MM.1S (cell line): Measurements from ENCODE around the gene EIF5.

Experiments used
- DNase-seq: peaks from one replicate; pipeline ENCODE4 v3.0.0-alpha.2; 2015
- H2AFZ ChIP-seq: fragments of 300-600 bp; sonication (generic); 2 replicates; pipeline ENCODE4 v1.6.0; 2016; ENCODE audit warnings: antibody characterized with exemption, low read length
- H3F3A ChIP-seq: fragments of 300-600 bp; sonication (generic); 2 replicates; pipeline ENCODE4 v1.6.1; 2016; ENCODE audit warnings: mild to moderate bottlenecking, antibody characterized with exemption, low read length, moderate library complexity, mixed read lengths; ENCODE audit not compliant: insufficient read depth
- H3K27ac ChIP-seq: fragments of 300-600 bp; sonication (generic); 2 replicates; pipeline ENCODE4 v1.5.1; 2016; ENCODE audit warnings: mild to moderate bottlenecking, low read length
- H3K27me3 ChIP-seq: fragments of 300-600 bp; sonication (generic); replicated peaks from 2 replicates; pipeline ENCODE4 v1.6.0; 2016; ENCODE audit warnings: low read length; ENCODE audit not compliant: insufficient read depth
- H3K36me3 ChIP-seq: fragments of 300-600 bp; sonication (generic); replicated peaks from 2 replicates; pipeline ENCODE4 v1.6.1; 2016; ENCODE audit warnings: mild to moderate bottlenecking, low read length, mixed read lengths; ENCODE audit not compliant: insufficient read depth
- H3K4me1 ChIP-seq: fragments of 300-600 bp; sonication (generic); 2 replicates; pipeline ENCODE4 v1.6.1; 2016; ENCODE audit warnings: low read length, mixed read lengths
- H3K4me2 ChIP-seq: fragments of 300-600 bp; sonication (generic); 2 replicates; pipeline ENCODE4 v1.6.0; 2016; ENCODE audit warnings: low read depth, low read length
- H3K4me3 ChIP-seq: fragments of 300-600 bp; sonication (generic); 2 replicates; pipeline ENCODE4 v1.5.1; 2016; ENCODE audit warnings: low read length, mixed read lengths
- H3K79me2 ChIP-seq: fragments of 300-600 bp; sonication (generic); 2 replicates; pipeline ENCODE4 v1.6.1; 2016; ENCODE audit warnings: mixed run types, low read length, mixed read lengths
- H3K9ac ChIP-seq: fragments of 300-600 bp; sonication (generic); 2 replicates; pipeline ENCODE4 v1.6.1; 2016; ENCODE audit warnings: low read length, mixed read lengths
- H3K9me2 ChIP-seq: fragments of 300-600 bp; sonication (generic); replicated peaks from 2 replicates; pipeline ENCODE4 v1.6.1; 2016; ENCODE audit warnings: mild to moderate bottlenecking, low read length, mixed read lengths; ENCODE audit not compliant: insufficient read depth
- H3K9me3 ChIP-seq: fragments of 300-600 bp; sonication (generic); replicated peaks from 2 replicates; pipeline ENCODE4 v1.6.1; 2016; ENCODE audit warnings: mild to moderate bottlenecking, low read length, mixed read lengths; ENCODE audit not compliant: insufficient read depth
- H4K20me1 ChIP-seq: fragments of 300-600 bp; sonication (generic); 2 replicates; pipeline ENCODE4 v1.6.1; 2016; ENCODE audit warnings: mild to moderate bottlenecking, low read length, moderate library complexity, mixed read lengths; ENCODE audit not compliant: insufficient read depth
- EZH2 ChIP-seq: fragments of 300-600 bp; sonication (generic); optimal IDR thresholded peaks from 2 replicates; pipeline ENCODE3; 2017; ENCODE audit warnings: low read depth, mild to moderate bottlenecking, antibody characterized with exemption, low read length, mixed read lengths
- EZH2phosphoT487 ChIP-seq: fragments of 300-600 bp; sonication (generic); IDR thresholded peaks from 2 replicates; pipeline ENCODE4 v1.6.1; 2018; ENCODE audit warnings: antibody characterized with exemption, low read length
- TF ChIP-seq, protein P1 (sequence below): fragments of 300-600 bp; sonication (generic); IDR thresholded peaks from 2 replicates; pipeline ENCODE4 v1.5.1; 2016; ENCODE audit warnings: antibody characterized with exemption, low read length, mixed read lengths

The EIF5 gene

DNA sequence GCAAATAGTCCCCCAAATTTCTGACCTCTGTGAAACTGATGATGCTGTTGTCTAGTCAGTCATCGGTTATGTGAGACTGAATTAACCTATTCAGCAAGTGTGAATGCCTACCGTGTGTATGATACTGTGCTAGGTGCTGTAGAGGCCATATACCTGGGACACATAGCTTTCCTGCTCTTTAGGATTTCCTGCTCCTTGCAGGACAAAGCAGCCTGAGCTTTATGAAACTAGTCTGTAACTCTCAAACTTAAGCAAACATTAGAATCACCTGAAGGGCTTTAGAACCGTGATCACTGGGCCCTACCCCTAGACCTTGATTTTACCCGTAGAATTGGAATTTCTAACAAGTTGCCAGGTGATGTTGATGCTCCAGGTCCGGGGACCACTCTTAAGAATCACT lies 58.1 kb downstream of the EIF5 start:
- no peak for DNase-seq
- Histone ChIP-seq H3F3A (no peaks in the 10 kb centered on the region; the same call in 1 of the 2 replicates), H3K9ac (no peak overlapping the region), H3K9me3 (no peaks in the 10 kb centered on the region), H3K27ac (no peak overlapping the region), H3K4me2 (no peak overlapping the region), H4K20me1 (peaks cover 15% of the 10 kb centered on the region), H3K36me3 (no peaks in the 10 kb centered on the region), H3K9me2 (no peaks in the 10 kb centered on the region), H3K27me3 (no peaks in the 10 kb centered on the region), H3K79me2 (peaks cover 95% of the 10 kb centered on the region), H3K4me3 (no peak overlapping the region), H3K4me1 (no peaks in the 10 kb centered on the region), H2AFZ (no peak overlapping the region)
- TF ChIP-seq, protein P1, sequence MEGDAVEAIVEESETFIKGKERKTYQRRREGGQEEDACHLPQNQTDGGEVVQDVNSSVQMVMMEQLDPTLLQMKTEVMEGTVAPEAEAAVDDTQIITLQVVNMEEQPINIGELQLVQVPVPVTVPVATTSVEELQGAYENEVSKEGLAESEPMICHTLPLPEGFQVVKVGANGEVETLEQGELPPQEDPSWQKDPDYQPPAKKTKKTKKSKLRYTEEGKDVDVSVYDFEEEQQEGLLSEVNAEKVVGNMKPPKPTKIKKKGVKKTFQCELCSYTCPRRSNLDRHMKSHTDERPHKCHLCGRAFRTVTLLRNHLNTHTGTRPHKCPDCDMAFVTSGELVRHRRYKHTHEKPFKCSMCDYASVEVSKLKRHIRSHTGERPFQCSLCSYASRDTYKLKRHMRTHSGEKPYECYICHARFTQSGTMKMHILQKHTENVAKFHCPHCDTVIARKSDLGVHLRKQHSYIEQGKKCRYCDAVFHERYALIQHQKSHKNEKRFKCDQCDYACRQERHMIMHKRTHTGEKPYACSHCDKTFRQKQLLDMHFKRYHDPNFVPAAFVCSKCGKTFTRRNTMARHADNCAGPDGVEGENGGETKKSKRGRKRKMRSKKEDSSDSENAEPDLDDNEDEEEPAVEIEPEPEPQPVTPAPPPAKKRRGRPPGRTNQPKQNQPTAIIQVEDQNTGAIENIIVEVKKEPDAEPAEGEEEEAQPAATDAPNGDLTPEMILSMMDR, result no peak
- TF ChIP-seq EZH2, result no peak
- TF ChIP-seq EZH2phosphoT487, result no peak

DNA sequence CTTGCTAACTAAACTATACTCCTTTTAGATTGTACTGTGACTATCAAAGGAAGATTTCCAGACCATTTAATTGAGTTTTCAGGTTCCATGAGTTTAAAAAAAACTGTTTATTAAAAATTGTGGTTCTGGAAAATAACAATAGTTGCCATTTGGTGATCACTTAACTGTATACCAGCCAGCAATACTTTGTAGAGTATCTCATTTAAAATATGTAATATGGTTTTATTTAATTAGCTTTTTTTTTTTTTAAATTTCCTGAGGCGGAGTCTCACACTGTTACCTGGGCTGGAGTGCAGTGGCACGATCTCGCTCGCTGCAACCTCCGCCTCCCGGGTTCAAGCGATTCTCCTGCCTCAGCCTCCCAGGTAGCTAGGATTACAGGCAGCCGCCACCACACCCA lies 58.5 kb downstream of the EIF5 start:
- H3K36me3 ChIP-seq, result no peaks in the 10 kb centered on the region
- TF ChIP-seq EZH2, result no peak
- TF ChIP-seq, protein P1, result no peak
- TF ChIP-seq EZH2phosphoT487, result no peak
- no peak for DNase-seq
- H3K4me3 ChIP-seq, result no peak overlapping the region
- H3K4me2 ChIP-seq, result no peak overlapping the region
- no peaks in the 10 kb centered on the region for H3K9me2 ChIP-seq
- no peaks in the 10 kb centered on the region for H3K9me3 ChIP-seq
- no peaks in the 10 kb centered on the region for H3K4me1 ChIP-seq
- peaks cover 95% of the 10 kb centered on the region for H3K79me2 ChIP-seq
- no peaks in the 10 kb centered on the region; the same call in 1 of the 2 replicates for H3F3A ChIP-seq
- no peaks in the 10 kb centered on the region for H3K27me3 ChIP-seq
- H2AFZ ChIP-seq, result no peak overlapping the region
- H3K27ac ChIP-seq, result no peak overlapping the region
- H4K20me1 ChIP-seq, result peaks cover 15% of the 10 kb centered on the region
- H3K9ac ChIP-seq, result no peak overlapping the region

DNA sequence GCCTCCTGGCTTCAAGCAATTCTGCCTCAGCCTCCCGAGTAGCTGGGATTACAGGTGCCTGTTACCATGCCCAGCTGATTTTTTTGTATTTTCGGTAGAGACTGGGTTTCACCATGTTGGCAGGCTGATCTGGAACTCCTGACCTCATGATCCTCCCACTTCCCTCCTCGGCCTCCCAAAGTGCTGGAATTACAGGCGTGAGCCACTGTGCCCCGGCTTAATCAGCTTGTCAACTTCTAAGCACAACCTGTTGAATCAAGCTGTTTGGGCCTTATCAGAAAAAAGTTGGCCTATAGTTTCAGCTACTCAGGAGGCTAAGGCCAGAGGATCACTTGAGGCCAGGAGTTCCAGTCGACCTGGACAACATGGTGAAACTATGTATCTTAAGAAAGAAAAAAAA lies 59.0 kb downstream of the EIF5 start:
- H3F3A ChIP-seq, result no peaks in the 10 kb centered on the region; the same call in 1 of the 2 replicates
- peaks cover 15% of the 10 kb centered on the region for H4K20me1 ChIP-seq
- H3K27me3 ChIP-seq, result no peaks in the 10 kb centered on the region
- peaks cover 95% of the 10 kb centered on the region for H3K79me2 ChIP-seq
- no peaks in the 10 kb centered on the region for H3K4me1 ChIP-seq
- H3K4me3 ChIP-seq, result no peak overlapping the region
- no peaks in the 10 kb centered on the region for H3K36me3 ChIP-seq
- no peak overlapping the region for H2AFZ ChIP-seq
- H3K9ac ChIP-seq, result no peak overlapping the region
- H3K9me3 ChIP-seq, result no peaks in the 10 kb centered on the region
- no peaks in the 10 kb centered on the region for H3K9me2 ChIP-seq
- no peak overlapping the region for H3K4me2 ChIP-seq
- no peak for DNase-seq
- TF ChIP-seq, protein P1, result no peak
- TF ChIP-seq EZH2 (no peak), EZH2phosphoT487 (no peak)
- no peak overlapping the region for H3K27ac ChIP-seq
